ENCODE results near the gene TMEM169.

DNA sequence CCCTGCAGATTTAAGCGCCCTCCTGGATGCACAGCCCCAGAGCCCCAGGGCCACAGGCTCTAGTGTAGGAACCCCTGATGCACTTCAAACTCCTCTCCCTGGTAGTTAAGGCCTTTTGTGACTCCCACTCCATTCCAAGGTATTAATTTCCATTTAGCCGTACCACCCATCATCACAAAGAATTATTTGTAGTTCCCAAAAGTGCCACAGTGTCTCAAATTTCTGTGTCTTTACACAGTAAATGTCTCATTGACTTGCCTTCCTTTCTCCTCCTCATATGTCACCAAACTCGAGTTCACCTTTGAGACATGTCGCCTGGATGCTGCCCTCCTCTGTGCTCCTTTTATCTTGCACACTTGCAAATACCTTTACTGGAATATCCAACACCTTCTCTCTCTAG lies 26.0 kb upstream of the TMEM169 start:
- no peak for TF ChIP-seq TAF1 (conservative IDR thresholded peaks at IDR 0.05)
- TF ChIP-seq, protein P1, sequence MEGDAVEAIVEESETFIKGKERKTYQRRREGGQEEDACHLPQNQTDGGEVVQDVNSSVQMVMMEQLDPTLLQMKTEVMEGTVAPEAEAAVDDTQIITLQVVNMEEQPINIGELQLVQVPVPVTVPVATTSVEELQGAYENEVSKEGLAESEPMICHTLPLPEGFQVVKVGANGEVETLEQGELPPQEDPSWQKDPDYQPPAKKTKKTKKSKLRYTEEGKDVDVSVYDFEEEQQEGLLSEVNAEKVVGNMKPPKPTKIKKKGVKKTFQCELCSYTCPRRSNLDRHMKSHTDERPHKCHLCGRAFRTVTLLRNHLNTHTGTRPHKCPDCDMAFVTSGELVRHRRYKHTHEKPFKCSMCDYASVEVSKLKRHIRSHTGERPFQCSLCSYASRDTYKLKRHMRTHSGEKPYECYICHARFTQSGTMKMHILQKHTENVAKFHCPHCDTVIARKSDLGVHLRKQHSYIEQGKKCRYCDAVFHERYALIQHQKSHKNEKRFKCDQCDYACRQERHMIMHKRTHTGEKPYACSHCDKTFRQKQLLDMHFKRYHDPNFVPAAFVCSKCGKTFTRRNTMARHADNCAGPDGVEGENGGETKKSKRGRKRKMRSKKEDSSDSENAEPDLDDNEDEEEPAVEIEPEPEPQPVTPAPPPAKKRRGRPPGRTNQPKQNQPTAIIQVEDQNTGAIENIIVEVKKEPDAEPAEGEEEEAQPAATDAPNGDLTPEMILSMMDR (IDR thresholded peaks at IDR 0.05; ENCODE audit: low read depth, low read length, missing input control): no peak
- no peak for TF ChIP-seq SP1 (IDR thresholded peaks at IDR 0.05)
- no peak for TF ChIP-seq RAD21 (IDR thresholded peaks at IDR 0.05)
- no peak for TF ChIP-seq FOXA1 (IDR thresholded peaks at IDR 0.05)
- TF ChIP-seq NR2F2 (IDR thresholded peaks at IDR 0.05): no peak
- TF ChIP-seq, protein P2, sequence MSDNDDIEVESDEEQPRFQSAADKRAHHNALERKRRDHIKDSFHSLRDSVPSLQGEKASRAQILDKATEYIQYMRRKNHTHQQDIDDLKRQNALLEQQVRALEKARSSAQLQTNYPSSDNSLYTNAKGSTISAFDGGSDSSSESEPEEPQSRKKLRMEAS (IDR thresholded peaks at IDR 0.05): no peak
- TF ChIP-seq, protein P3, sequence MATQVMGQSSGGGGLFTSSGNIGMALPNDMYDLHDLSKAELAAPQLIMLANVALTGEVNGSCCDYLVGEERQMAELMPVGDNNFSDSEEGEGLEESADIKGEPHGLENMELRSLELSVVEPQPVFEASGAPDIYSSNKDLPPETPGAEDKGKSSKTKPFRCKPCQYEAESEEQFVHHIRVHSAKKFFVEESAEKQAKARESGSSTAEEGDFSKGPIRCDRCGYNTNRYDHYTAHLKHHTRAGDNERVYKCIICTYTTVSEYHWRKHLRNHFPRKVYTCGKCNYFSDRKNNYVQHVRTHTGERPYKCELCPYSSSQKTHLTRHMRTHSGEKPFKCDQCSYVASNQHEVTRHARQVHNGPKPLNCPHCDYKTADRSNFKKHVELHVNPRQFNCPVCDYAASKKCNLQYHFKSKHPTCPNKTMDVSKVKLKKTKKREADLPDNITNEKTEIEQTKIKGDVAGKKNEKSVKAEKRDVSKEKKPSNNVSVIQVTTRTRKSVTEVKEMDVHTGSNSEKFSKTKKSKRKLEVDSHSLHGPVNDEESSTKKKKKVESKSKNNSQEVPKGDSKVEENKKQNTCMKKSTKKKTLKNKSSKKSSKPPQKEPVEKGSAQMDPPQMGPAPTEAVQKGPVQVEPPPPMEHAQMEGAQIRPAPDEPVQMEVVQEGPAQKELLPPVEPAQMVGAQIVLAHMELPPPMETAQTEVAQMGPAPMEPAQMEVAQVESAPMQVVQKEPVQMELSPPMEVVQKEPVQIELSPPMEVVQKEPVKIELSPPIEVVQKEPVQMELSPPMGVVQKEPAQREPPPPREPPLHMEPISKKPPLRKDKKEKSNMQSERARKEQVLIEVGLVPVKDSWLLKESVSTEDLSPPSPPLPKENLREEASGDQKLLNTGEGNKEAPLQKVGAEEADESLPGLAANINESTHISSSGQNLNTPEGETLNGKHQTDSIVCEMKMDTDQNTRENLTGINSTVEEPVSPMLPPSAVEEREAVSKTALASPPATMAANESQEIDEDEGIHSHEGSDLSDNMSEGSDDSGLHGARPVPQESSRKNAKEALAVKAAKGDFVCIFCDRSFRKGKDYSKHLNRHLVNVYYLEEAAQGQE (IDR thresholded peaks at IDR 0.05): no peak
